ENCODE measurements around the gene CAMK2D.

The CAMK2D gene

DNA sequence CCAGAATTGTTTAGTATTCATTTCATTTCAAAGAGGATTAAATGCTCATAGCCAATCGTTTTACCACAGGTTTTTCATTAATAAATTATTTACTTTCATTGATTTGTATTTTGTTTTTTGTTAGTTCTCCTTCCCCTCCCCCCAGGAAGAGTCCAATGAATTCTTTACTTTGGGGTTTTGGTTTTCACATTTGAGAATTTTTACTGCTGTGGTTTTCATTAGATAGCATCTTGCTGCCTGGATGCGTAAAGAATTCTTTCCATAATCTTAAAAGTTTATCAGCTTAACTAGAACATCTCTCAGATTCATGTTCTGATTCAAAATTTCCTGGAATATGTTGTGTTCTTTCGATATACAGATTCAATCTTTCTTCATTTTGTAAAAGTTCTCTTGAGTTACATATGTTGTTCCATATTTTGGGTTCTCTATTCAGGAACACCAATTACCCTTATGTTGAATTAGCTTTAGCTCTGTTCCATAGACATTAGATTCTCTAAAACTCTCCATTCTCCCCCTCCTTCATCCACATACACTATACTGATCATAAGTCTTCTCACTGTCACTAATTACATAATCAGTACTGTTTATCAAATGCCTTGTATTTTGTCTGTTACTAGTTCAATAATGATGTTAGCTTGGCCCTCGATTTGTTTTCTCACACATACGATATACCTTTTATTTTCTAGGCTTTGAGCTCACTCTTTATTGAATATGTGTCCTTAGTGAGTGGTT, 184.4 kb downstream of the CAMK2D start:
- Histone ChIP-seq H3K27me3 (ENCODE audit: insufficient read depth, low read length, poor library complexity) (no peaks in the 10 kb centered on the region), H4K20me1 (ENCODE audit: insufficient read depth, low read length) (peaks cover 14% of the 10 kb centered on the region; the same call in 1 of the 2 replicates), H3K79me2 (ENCODE audit: insufficient read depth, low read length) (no peaks in the 10 kb centered on the region), H3K9me3 (ENCODE audit: insufficient read depth, low read length, severe bottlenecking) (no peaks in the 10 kb centered on the region), H3K4me2 (ENCODE audit: insufficient read depth, low read length) (no peak overlapping the region), H3K4me3 (ENCODE audit: low read depth in 1 of 2, low read length in 2 of 2) (no peak overlapping the region), H3K9ac (ENCODE audit: low read depth, low read length) (no peak overlapping the region), H3K36me3 (ENCODE audit: insufficient read depth, low read length) (no peaks in the 10 kb centered on the region), H3K4me1 (ENCODE audit: insufficient read depth, low read length) (peaks cover 17% of the 10 kb centered on the region), H3K27ac (ENCODE audit: low read length) (no peak overlapping the region), H2AFZ (ENCODE audit: low read depth, low read length) (no peak overlapping the region)
- TF ChIP-seq, protein P1, sequence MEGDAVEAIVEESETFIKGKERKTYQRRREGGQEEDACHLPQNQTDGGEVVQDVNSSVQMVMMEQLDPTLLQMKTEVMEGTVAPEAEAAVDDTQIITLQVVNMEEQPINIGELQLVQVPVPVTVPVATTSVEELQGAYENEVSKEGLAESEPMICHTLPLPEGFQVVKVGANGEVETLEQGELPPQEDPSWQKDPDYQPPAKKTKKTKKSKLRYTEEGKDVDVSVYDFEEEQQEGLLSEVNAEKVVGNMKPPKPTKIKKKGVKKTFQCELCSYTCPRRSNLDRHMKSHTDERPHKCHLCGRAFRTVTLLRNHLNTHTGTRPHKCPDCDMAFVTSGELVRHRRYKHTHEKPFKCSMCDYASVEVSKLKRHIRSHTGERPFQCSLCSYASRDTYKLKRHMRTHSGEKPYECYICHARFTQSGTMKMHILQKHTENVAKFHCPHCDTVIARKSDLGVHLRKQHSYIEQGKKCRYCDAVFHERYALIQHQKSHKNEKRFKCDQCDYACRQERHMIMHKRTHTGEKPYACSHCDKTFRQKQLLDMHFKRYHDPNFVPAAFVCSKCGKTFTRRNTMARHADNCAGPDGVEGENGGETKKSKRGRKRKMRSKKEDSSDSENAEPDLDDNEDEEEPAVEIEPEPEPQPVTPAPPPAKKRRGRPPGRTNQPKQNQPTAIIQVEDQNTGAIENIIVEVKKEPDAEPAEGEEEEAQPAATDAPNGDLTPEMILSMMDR (IDR thresholded peaks at IDR 0.05; ENCODE audit: borderline replicate concordance, extremely low read depth, low read length, poor library complexity, severe bottlenecking) = no peak
- no peak for TF ChIP-seq EZH2 (IDR thresholded peaks at IDR 0.05; ENCODE audit: borderline replicate concordance, low read depth, low read length, severe bottlenecking)
- ATAC-seq (ENCODE audit: insufficient read depth, low read depth) (0 out of 3 replicates have a peak, but pooled peaks have one; percentile 33), DNase-seq (no peak)

DNA sequence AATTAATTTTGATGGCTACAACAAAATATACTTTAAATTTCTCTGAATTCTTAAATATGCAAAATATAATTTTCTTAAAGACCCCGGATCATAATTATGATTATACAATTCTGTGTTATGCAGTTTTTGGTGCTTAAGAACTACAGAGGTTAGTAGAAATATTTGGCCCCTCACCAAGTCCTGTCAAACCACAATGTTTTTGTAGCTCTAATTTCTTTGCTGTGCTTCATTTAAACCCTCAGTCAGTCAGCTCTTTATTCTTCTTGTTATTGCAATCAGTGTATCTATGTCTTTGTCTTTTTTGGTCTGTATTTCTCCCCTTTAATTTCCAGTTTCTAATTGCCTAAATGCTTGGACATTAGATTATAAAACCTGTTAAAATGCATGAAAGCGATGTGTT, 186.1 kb downstream of the CAMK2D start:
- H2AFZ ChIP-seq (ENCODE audit: low read depth, low read length) = no peak overlapping the region
- H3K79me2 ChIP-seq (ENCODE audit: insufficient read depth, low read length) = no peaks in the 10 kb centered on the region
- no peaks in the 10 kb centered on the region for H3K9me3 ChIP-seq (ENCODE audit: insufficient read depth, low read length, severe bottlenecking)
- H4K20me1 ChIP-seq (ENCODE audit: insufficient read depth, low read length) = peaks cover 14% of the 10 kb centered on the region; the same call in 1 of the 2 replicates
- peaks cover 17% of the 10 kb centered on the region for H3K4me1 ChIP-seq (ENCODE audit: insufficient read depth, low read length)
- no peak for DNase-seq
- no peak for ATAC-seq (ENCODE audit: insufficient read depth, low read depth)
- no peak overlapping the region for H3K27ac ChIP-seq (ENCODE audit: low read length)
- no peak for TF ChIP-seq EZH2 (IDR thresholded peaks at IDR 0.05; ENCODE audit: borderline replicate concordance, low read depth, low read length, severe bottlenecking)
- TF ChIP-seq, protein P1 (IDR thresholded peaks at IDR 0.05; ENCODE audit: borderline replicate concordance, extremely low read depth, low read length, poor library complexity, severe bottlenecking) = no peak
- no peak overlapping the region for H3K4me3 ChIP-seq (ENCODE audit: low read depth in 1 of 2, low read length in 2 of 2)
- no peaks in the 10 kb centered on the region for H3K27me3 ChIP-seq (ENCODE audit: insufficient read depth, low read length, poor library complexity)
- H3K36me3 ChIP-seq (ENCODE audit: insufficient read depth, low read length) = no peaks in the 10 kb centered on the region
- H3K9ac ChIP-seq (ENCODE audit: low read depth, low read length) = no peak overlapping the region
- H3K4me2 ChIP-seq (ENCODE audit: insufficient read depth, low read length) = no peak overlapping the region

DNA sequence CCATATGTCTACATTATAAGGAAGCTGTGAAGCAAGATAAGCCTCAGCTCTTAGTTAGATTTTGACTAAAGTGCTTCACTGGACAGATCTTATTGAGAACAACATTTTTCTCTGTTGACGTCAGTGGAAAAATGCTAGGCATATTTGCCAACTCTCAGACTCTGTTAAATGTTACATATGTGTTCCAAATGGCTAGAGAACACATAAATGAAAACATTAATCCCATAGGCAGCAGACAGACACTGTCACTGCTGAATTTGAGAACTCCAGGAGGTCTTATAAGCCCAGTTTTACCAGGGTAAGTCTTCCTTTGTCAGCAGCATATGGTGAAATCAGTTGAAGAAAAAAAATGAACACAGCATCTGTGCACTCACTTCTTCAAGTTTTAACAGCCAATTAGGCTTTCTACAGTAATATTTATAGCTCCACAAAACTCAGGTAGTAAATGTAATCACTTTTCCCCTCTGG, 186.9 kb downstream of the CAMK2D start:
- no peak for DNase-seq

More for the DNA sequence above, 186.9 kb downstream of the CAMK2D start:
- Histone ChIP-seq H2AFZ (ENCODE audit: low read depth, low read length) (no peak overlapping the region), H3K9ac (ENCODE audit: low read depth, low read length) (no peak overlapping the region), H3K4me1 (ENCODE audit: insufficient read depth, low read length) (peaks cover 17% of the 10 kb centered on the region), H3K9me3 (ENCODE audit: insufficient read depth, low read length, severe bottlenecking) (no peaks in the 10 kb centered on the region), H3K4me3 (ENCODE audit: low read depth in 1 of 2, low read length in 2 of 2) (no peak overlapping the region), H3K27me3 (ENCODE audit: insufficient read depth, low read length, poor library complexity) (no peaks in the 10 kb centered on the region), H4K20me1 (ENCODE audit: insufficient read depth, low read length) (peaks cover 14% of the 10 kb centered on the region; the same call in 1 of the 2 replicates), H3K79me2 (ENCODE audit: insufficient read depth, low read length) (no peaks in the 10 kb centered on the region), H3K4me2 (ENCODE audit: insufficient read depth, low read length) (no peak overlapping the region), H3K36me3 (ENCODE audit: insufficient read depth, low read length) (no peaks in the 10 kb centered on the region), H3K27ac (ENCODE audit: low read length) (no peak overlapping the region)
- ATAC-seq (ENCODE audit: insufficient read depth, low read depth) = no peak
- no peak for TF ChIP-seq EZH2 (IDR thresholded peaks at IDR 0.05; ENCODE audit: borderline replicate concordance, low read depth, low read length, severe bottlenecking)
- TF ChIP-seq, protein P1 (IDR thresholded peaks at IDR 0.05; ENCODE audit: borderline replicate concordance, extremely low read depth, low read length, poor library complexity, severe bottlenecking) = no peak

All from DND-41 (cell line).